ENCODE results near the gene MTPN. TPM values are rescaled to one million over a fixed set of nuclear protein-coding genes. Genes with fewer than 3 reads are reported as not detected.
A peak's percentile ranks its signal among the peaks of the same experiment; 100 is the strongest.

Gene MTPN
- total and polyA plus RNA-seq, 2 donors (not counting 1 experiment from before 2014, with no cell fraction given): 158 to 215 TPM

DNA sequence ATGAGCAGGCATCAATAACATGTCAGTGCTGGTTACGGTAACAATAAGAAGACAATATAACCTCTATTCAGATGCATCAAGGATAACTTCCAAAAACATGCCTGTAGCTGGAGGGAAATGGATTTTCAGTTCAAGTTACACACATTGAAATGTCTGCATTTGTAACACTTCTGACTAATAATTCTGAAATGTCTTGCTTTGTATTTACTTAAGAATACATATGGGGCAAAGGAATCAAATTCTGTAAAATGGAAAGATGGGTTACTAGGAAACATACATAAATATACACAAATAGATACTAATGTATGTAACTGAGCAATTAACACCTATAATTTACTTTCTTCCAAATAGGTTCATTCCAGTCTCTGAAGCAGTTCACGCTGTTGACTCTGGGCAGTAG is 18.6 kb upstream of the MTPN start:
- Histone ChIP-seq H3K4me1 (ENCODE audit: control insufficient read depth, extremely low read depth, insufficient read depth, low read length) (no peaks in the 10 kb centered on the region), H3K79me2 (ENCODE audit: control insufficient read depth, insufficient read depth, low read length) (no peaks in the 10 kb centered on the region), H3K27me3 (ENCODE audit: control insufficient read depth, insufficient read depth, low read length) (no peaks in the 10 kb centered on the region), H3K4me3 (replicated peaks in 1 of 4; ENCODE audit: control extremely low read depth in 1 of 4, insufficient read depth in 1 of 4, low read depth in 3 of 4, low read length in 4 of 4) (no peak overlapping the region), H3K9ac (ENCODE audit: insufficient read depth, low read length) (no peak overlapping the region), H3K4me2 (ENCODE audit: extremely low read depth, insufficient read depth, low read length) (no peak overlapping the region), H4K20me1 (ENCODE audit: control insufficient read depth, extremely low read depth, insufficient read depth, low read length) (no peaks in the 10 kb centered on the region), H3K36me3 (ENCODE audit: control insufficient read depth, insufficient read depth, low read length) (no peaks in the 10 kb centered on the region), H3K9me3 (ENCODE audit: control insufficient read depth, insufficient read depth, low read depth, low read length) (no peaks in the 10 kb centered on the region), H3K27ac (ENCODE audit: insufficient read depth, low read length) (no peak overlapping the region), H2AFZ (ENCODE audit: low read length) (no peak overlapping the region)
- peak in 1 of 2 donors; percentile 12 for DNase-seq (ENCODE audit: low read depth in 2 of 2)
- TF ChIP-seq, protein P1, sequence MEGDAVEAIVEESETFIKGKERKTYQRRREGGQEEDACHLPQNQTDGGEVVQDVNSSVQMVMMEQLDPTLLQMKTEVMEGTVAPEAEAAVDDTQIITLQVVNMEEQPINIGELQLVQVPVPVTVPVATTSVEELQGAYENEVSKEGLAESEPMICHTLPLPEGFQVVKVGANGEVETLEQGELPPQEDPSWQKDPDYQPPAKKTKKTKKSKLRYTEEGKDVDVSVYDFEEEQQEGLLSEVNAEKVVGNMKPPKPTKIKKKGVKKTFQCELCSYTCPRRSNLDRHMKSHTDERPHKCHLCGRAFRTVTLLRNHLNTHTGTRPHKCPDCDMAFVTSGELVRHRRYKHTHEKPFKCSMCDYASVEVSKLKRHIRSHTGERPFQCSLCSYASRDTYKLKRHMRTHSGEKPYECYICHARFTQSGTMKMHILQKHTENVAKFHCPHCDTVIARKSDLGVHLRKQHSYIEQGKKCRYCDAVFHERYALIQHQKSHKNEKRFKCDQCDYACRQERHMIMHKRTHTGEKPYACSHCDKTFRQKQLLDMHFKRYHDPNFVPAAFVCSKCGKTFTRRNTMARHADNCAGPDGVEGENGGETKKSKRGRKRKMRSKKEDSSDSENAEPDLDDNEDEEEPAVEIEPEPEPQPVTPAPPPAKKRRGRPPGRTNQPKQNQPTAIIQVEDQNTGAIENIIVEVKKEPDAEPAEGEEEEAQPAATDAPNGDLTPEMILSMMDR (conservative IDR thresholded peaks at IDR 0.05 in 1 of 2, IDR thresholded peaks at IDR 0.05 in 1 of 2; ENCODE audit: low read depth in 1 of 2, low read length in 2 of 2): no peak
- TF ChIP-seq EZH2 (IDR thresholded peaks at IDR 0.05; ENCODE audit: low read length, missing control alignments): no peak

DNA sequence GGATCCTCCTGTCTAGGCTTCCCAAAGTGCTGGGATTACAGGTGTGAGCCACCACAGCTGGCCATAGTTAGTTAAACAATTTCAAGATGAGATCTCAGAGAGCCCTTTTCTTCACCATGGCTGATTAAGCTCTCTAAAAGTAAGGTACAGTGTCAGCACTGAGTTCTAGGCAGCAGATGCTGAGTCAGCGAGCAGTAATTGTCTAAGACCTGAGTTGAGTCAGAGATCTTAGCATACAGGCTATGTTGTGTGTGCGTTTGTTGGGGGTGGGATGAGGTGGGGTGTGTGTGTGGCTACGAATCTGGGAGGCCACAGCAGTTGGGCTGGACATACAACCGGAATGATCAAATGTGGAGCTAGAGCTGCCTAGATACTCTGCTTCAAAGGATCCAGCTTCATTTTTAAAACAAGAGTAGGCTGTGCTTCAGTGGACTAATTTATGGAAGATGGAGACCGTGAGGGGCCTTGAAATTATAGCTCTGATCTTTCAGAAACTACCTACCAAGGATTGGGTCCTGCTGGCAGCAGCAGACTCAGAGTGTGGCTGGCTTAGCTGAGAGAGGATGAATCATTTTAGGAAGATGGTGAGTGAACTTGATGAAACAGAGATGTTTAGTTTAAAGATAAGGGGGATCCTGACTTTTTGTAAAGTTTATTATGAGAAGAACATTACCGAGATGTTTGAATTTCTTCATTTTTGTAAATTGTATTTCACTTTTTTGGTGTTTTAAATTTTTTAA is 17.5 kb upstream of the MTPN start:
- no peaks in the 10 kb centered on the region for H4K20me1 ChIP-seq (ENCODE audit: control insufficient read depth, extremely low read depth, insufficient read depth, low read length)
- H3K79me2 ChIP-seq (ENCODE audit: control insufficient read depth, insufficient read depth, low read length): no peaks in the 10 kb centered on the region
- TF ChIP-seq EZH2 (IDR thresholded peaks at IDR 0.05; ENCODE audit: low read length, missing control alignments): no peak
- TF ChIP-seq, protein P1 (conservative IDR thresholded peaks at IDR 0.05 in 1 of 2, IDR thresholded peaks at IDR 0.05 in 1 of 2; ENCODE audit: low read depth in 1 of 2, low read length in 2 of 2): no peak
- no peak overlapping the region for H3K27ac ChIP-seq (ENCODE audit: insufficient read depth, low read length)
- H3K4me3 ChIP-seq (replicated peaks in 1 of 4; ENCODE audit: control extremely low read depth in 1 of 4, insufficient read depth in 1 of 4, low read depth in 3 of 4, low read length in 4 of 4): no peak overlapping the region
- H3K9me3 ChIP-seq (ENCODE audit: control insufficient read depth, insufficient read depth, low read depth, low read length): no peaks in the 10 kb centered on the region
- no peaks in the 10 kb centered on the region for H3K27me3 ChIP-seq (ENCODE audit: control insufficient read depth, insufficient read depth, low read length)
- no peaks in the 10 kb centered on the region for H3K4me1 ChIP-seq (ENCODE audit: control insufficient read depth, extremely low read depth, insufficient read depth, low read length)
- no peak overlapping the region for H3K4me2 ChIP-seq (ENCODE audit: extremely low read depth, insufficient read depth, low read length)
- no peak overlapping the region for H3K9ac ChIP-seq (ENCODE audit: insufficient read depth, low read length)
- no peak overlapping the region for H2AFZ ChIP-seq (ENCODE audit: low read length)
- peak in 1 of 2 donors; percentile 90 for DNase-seq (ENCODE audit: low read depth in 2 of 2)
- no peaks in the 10 kb centered on the region for H3K36me3 ChIP-seq (ENCODE audit: control insufficient read depth, insufficient read depth, low read length)

DNA sequence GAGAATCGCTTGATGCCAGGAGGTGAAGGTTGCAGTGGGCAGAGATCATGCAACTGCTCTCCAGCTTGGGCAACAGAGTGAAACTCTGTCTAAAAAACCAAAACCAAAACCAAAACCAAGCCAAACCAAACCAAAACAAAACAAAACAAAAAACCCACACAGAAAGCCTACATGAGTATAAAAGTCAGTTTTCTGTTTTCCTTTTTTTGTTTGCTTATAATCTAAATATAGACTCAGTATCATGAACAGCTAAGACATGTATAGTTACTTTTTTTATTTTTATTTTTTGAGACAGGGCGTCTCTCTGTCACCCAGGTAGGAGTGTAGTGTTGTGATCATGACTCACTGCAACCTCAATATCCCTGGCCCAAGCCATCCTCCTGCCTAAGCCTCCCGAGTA is 16.8 kb upstream of the MTPN start:
- Histone ChIP-seq H3K9ac (ENCODE audit: insufficient read depth, low read length) (no peak overlapping the region), H3K4me1 (ENCODE audit: control insufficient read depth, extremely low read depth, insufficient read depth, low read length) (no peaks in the 10 kb centered on the region), H3K4me2 (ENCODE audit: extremely low read depth, insufficient read depth, low read length) (no peak overlapping the region), H3K9me3 (ENCODE audit: control insufficient read depth, insufficient read depth, low read depth, low read length) (no peaks in the 10 kb centered on the region), H3K4me3 (replicated peaks in 1 of 4; ENCODE audit: control extremely low read depth in 1 of 4, insufficient read depth in 1 of 4, low read depth in 3 of 4, low read length in 4 of 4) (no peak overlapping the region), H3K36me3 (ENCODE audit: control insufficient read depth, insufficient read depth, low read length) (no peaks in the 10 kb centered on the region), H3K27ac (ENCODE audit: insufficient read depth, low read length) (no peak overlapping the region), H3K27me3 (ENCODE audit: control insufficient read depth, insufficient read depth, low read length) (no peaks in the 10 kb centered on the region), H4K20me1 (ENCODE audit: control insufficient read depth, extremely low read depth, insufficient read depth, low read length) (no peaks in the 10 kb centered on the region), H2AFZ (ENCODE audit: low read length) (no peak overlapping the region), H3K79me2 (ENCODE audit: control insufficient read depth, insufficient read depth, low read length) (no peaks in the 10 kb centered on the region)
- DNase-seq (ENCODE audit: low read depth in 2 of 2): no peak
- TF ChIP-seq, protein P1 (conservative IDR thresholded peaks at IDR 0.05 in 1 of 2, IDR thresholded peaks at IDR 0.05 in 1 of 2; ENCODE audit: low read depth in 1 of 2, low read length in 2 of 2): no peak
- TF ChIP-seq EZH2 (IDR thresholded peaks at IDR 0.05; ENCODE audit: low read length, missing control alignments): no peak

All from fibroblast of lung (primary cell).